ENCODE results near the gene DNAJC1.
"Not testable (repeated sequence)": the region's sequence is repeated elsewhere in the genome, so short reads cannot be mapped to it uniquely, and the experiment has no call there.

The DNAJC1 gene

DNA sequence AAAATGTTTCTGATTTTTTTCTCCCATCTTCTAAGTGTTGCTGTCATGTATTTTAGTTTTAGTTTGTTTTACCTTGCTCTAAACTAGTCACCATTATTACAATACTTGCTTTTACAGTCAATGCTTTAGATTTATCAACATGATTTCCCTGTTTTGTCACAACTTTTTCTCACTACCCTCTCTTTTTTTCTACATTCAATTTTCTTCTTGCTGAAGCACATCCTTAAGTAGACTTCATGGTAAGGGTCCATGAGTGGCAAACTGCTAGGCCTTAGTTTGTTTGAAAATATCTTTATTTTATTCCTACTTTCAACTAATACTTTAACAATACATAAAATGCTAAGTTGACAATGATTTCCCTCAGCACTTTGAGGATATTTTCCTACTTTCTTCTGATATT lies 173.5 kb downstream of the DNAJC1 start:
- DNase-seq (ENCODE audit: low spot score) (no peak), FAIRE-seq (no peak)

DNA sequence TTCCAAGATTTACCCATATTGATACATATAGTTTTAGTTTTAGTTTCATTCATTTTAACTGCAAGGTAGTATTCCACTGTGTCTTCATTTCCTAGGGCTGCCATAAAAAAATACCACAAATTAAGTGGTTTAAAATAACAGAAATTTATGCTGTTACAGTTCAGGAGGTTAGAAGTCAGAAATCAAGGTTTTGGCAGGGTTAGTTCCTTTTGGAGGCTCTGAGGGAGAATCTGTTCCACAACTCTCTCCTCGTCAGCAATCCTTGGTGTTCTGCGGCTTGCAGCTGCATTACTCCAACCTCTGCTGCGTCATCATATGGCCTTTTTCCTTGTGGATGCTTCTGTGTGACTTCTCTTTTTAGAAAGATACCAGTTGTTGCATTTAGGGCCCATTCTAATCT lies 176.2 kb downstream of the DNAJC1 start:
- DNase-seq (ENCODE audit: low spot score) (no peak), FAIRE-seq (no peak)

DNA sequence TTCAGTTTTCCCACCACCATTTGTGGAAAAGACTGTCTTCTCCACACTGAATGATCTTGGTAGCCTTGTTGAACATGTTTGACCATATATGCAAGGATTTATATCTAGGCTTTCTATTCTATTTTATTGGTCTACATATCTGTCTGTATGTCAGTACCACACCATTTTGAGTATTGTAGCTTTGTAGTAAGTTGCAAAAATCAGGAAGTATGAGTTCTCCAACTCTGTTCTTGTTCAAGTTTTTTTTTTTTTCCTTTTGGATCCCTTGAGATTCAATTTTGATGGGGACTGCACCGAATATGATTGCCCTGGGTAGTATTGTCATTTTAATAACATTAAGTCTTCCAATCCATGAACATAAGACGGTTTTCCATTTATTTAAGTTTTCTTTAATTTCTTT lies 176.8 kb downstream of the DNAJC1 start:
- DNase-seq (ENCODE audit: low spot score), result no peak
- FAIRE-seq, result no peak

DNA sequence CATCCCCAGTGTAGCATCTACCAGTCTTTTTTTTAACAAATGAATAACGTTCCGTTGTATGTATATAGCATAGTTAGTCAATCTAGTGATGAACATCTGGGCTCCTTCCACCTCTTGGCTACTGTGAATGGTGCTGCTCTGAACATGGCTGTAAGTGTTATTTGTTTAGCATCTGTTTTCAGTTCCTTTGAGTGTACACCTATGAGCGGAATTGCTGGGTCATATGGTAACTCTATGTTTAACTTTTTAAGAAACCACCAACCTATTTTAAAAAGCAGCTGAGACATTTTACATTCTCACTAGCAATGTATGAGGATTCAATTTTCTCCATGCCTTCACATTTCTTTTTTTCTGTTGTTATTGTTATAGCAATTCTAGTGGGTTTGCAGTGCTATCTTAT lies 178.2 kb downstream of the DNAJC1 start:
- DNase-seq (ENCODE audit: low spot score) (no peak), FAIRE-seq (no peak)

DNA sequence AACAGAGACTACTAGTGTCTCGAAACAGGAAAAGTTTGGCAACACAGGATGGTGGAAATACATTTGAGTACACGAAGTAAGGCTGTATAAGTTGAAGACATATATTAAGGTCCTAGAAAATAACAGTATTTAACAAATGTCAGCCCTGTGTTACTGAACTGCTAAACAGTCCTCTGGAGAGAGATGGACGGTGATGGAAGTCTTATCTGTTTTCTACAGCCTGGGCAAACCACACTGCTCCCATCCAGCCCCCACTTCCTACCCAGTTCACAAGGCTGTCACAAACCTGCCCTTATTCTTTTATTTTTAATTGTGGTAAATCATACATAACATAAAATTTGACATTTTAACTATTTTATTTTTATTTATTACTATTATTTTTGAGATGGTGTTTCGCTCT lies 179.1 kb downstream of the DNAJC1 start:
- DNase-seq (ENCODE audit: low spot score) (no peak), FAIRE-seq (no peak)

DNA sequence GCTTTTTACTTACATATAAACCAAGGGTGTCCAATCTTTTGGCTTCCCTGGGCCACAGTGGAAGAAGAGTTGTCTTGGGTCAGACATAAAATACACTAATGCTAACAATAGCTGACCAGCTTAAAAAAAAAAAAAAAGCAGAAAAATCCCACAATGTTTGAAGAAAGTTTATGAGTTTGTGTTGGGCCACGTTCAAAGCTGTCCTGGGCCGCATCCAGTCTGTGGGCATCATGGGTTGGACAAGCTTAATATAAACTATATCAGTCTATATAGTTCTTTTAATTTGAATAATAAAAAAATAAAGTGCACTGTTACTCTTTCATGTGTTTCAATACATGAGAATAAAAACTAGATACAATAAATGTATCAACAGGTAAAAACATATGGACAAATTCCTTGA lies 179.9 kb downstream of the DNAJC1 start:
- FAIRE-seq (no peak), DNase-seq (ENCODE audit: low spot score) (no peak)

DNA sequence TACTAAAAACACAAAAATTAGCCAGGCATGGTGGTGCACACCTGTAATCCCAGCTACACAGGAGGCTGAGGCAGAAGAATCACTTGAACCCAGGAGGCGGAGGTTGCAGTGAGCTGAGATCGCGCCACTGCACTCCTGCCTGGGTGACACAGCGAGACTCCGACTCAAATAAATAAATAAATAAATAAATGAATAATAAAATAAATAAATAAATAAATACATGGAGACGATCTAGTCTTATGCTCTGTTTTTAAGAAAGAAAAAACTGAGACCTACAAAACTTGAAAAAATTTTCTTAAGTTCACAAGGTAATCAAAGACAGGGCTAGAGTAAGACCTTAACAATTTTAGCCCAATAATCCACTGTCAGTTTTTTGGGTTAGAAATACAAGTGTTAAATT lies 181.3 kb downstream of the DNAJC1 start:
- DNase-seq (ENCODE audit: low spot score); FAIRE-seq: not testable (repeated sequence)

DNA sequence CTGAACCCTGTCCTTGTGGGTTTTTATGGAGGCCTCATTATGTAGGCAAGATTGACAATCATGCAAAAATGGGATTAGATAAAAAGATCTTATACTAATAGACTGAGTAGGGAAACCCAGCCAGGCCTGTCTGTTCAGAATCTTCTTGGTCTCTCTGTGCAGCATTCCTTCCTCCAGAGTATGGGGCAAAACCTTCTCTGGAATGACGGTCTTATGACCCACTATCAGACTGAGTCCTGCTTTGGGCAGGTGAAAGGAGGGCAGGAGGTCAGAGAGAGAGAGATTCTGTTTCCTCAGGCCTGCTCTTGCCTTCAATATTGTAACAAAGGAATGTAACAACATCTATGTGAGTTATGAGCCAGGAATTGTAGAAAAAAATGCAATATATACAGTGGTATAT lies 182.6 kb downstream of the DNAJC1 start:
- DNase-seq (ENCODE audit: low spot score) (no peak), FAIRE-seq (no peak)

DNA sequence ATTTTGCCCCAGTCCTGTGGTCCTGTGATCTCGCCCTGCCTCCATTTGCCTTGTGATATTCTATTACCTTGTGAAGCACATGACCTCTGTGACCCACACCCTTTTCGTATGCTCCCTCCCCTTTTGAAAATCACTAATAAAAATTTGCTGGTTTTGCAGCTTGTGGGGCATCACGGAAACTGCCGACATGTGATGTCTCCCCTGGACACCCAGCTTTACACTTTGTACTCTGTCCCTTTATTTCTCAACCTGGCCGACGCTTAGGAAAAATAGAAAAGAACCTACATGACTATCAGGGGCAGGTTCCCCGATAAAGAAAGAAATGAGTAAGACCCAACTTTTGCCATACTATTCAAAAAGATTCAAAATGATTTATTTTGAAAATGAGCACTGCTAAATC lies 185.1 kb downstream of the DNAJC1 start:
- FAIRE-seq; DNase-seq (ENCODE audit: low spot score): not testable (repeated sequence)

DNA sequence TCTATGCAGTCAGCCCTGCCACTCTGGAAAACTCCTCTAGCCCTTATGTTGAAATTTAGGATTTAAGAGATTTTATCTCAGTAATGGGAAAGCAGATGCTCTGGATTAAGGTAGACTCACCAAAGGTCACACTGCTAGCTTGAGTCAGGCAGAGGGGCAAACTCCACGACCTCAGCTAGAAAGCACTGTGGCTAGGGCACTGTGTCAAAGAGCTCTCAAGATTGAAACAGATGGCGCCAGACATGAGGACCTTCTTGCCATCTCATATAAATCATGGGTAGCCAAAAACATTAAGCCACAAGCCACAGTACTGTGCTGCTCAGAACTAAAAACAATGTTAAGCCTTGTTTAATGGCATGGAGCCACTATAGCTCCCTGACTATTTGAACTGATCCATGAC lies 188.7 kb downstream of the DNAJC1 start:
- DNase-seq (ENCODE audit: low spot score) (no peak), FAIRE-seq (no peak)

DNA sequence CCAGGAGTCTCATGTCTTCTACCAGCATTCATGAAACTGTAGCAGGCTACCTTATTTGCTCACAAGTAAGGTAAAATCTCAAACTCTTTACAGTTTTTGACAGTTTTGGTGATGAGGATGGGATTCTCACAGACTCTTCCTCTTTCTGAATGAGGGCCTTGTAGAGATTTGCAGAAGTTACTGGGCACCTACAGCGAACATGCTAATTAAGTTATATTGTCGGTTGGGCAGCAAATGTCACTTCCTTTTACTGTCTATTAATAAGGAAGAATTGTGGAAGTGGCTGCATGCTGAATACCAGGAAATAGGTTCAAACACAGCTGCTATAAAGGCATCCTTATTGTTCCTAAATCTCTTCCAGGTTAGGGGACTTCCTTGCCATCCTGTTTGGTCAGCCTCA lies 189.6 kb downstream of the DNAJC1 start:
- FAIRE-seq, result no peak
- DNase-seq (ENCODE audit: low spot score), result no peak

DNA sequence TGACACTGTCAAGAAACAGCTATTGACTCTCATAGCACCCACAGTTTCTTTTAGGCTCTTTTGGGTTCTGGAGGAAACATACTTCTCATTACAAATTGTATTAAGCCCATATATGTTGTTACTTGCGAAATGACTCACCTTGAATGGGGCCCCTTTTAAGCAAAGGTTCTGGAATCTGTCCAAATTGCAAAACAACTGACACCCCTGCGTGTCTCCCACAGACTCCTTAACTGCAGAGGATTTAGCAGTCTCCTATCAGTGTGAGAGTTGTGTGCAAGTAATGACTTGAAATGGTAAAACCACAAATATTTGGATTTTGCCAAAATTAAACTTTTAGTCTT lies 192.3 kb downstream of the DNAJC1 start:
- FAIRE-seq, result no peak

DNA sequence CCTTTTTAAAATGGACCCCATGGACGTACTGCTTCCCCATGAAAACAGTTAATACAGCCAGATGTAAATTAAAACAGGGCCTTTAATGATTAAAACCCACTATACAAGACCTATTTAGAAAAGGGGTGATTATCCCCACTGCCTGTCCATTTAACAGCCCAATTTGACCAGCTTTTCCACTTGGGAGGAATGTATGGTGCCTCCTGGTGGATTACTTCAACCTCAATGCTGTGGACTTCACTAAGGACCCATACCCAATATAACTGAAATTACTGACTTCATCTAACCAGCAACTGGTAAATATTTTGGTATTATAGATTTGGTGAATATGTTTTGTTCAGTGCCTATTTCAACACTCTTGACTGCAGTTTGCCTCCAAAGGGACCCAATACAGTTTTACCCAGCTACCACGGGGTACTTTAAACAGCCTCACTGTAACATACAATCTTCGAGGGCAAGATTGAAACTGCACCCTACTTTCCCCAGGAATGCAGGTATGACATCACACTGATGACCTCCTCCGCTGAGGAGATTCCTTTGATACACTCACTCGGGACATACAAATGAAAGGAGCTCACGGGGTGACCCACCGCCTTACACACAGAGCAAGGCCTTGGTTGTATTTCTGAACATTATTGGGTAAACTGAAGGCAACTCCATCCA lies 192.8 kb downstream of the DNAJC1 start:
- DNase-seq (ENCODE audit: low spot score) (no peak), FAIRE-seq (no peak)

More for the DNA sequence above, 192.3 kb downstream of the DNAJC1 start:
- no peak for DNase-seq (ENCODE audit: low spot score)

DNA sequence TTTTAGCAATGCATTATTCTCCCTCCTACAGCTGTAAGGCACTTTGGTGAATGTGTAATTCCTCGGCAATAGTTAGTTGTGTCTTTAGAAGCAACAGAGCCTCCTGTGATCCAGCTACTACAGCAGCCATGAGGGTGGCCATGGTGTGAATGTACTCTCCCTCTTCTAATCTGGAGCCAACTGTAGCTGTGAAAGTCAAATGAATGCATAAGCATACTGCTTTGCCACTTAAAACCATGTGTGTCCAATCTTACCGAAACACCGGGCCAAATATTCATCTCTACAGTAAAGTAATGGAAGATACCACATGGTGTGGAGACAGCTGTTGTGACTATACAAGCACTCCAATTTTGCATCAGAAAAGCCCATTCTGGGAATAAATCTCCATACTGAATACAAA lies 195.0 kb downstream of the DNAJC1 start:
- no peak for FAIRE-seq

DNA sequence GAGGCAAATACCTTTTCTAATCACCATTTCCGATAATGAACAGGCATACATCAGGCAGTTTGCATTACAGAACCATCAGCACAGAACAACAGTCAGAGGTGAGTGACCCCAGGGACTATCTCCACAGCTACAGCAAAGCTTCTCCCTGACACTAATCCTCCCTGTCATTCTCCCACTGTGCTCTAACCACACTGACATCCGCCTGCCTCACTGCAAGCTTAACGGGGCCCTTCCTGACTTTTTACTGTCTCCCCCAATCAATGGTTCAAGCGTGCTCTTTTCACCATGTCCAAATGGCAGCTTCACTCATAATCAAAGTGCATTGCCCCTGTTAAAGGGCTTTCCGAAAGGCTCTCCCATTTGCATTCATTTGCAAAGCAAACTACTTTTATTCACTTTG lies 196.3 kb downstream of the DNAJC1 start:
- DNase-seq (ENCODE audit: low spot score) (no peak), FAIRE-seq (no peak)

More for the DNA sequence above, 195.0 kb downstream of the DNAJC1 start:
- DNase-seq (ENCODE audit: low spot score), result no peak

DNA sequence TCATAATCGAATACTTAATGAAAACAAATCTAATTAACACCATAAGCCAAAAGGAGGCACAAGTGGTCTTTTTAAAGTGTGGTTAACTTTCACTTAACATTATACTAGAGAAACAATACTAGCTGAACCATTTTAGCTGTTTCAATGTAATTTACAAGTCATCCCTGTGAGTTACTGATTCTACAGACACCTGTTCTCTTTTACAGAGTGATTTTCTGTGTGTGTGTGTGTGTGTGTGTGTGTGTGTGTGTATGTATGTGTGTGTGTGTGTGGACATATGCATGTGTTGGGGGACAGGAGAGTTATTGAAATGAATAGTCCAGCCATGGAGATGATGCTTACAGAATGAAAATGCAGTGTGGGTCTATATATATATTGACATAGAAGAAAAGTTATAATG lies 200.2 kb downstream of the DNAJC1 start:
- DNase-seq (ENCODE audit: low spot score), result no peak
- no peak for FAIRE-seq

DNA sequence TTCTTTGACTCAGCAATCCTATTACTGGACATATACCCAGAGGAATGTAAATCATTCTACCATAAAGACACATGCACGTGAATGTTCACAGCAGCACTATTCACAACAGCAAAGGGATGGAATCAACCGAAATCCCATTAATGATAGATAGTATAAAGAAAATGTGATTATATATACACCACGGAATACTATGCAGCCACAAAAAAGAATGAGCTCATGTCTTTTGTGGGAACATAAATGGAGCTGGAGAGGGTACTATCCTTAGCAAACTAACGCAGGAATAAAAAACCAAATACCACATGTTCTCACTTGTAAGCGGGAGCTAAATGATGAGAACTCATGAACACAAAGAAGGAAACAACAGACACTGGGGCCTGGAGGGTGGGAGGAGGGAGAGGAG lies 201.9 kb downstream of the DNAJC1 start:
- FAIRE-seq, result no peak
- no peak for DNase-seq (ENCODE audit: low spot score)

DNA sequence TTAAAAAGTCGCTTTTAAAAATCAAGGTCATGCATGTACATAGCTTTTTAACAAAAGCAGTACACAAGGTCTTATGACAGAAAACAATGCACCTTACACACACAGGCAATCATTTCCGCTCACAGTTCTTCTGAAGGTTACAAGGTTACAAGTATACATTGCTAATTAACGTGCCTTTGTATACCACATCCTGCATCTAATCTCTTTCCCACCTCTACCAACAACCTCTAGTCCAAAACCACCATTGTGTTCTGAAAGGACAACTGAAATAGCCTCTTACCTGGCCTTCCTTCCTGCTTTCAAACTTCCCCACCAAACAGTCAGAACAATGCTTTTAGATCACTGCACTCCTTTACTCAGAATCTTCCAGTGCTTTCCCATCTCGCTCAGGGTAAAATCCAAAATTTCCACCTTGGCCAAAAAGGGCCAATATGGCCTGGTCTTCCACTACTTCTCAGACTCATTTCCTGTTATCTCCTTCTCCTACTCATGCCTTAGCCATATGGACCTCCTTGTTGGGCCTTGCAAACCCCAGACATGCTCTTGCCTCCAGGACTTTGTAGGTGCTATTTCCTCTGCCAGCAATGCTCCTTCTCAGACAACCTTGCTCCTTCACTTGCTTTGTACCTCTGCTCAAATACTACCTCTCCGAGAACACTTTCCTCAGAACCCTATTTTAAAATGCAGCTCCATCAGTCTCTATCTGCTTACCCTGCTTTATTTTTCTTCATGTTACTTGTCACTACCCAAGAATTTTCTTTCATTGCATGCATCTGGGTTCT lies 205.4 kb downstream of the DNAJC1 start:
- no peak for FAIRE-seq
- DNase-seq (ENCODE audit: low spot score), result no peak

DNA sequence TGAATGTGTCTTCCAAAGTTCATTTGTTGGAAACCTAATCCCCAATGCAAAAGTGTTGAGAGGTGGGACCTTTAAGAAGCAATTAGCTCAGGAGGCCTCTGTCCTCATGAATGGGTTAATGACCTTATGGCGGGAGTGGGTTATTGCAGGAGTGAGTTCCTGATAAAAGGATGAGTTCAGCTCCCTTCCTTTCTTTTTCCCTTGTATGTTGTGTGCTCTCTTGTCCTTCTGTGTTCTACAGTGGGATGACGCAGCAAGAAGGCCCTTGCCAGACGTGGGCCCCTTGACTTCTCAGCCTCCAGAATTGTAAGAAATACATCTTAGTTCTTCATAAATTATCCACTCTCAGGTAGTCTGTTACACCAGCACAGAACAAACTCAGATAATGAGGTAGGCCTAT lies 206.0 kb downstream of the DNAJC1 start:
- DNase-seq (ENCODE audit: low spot score) (no peak), FAIRE-seq (no peak)

DNA sequence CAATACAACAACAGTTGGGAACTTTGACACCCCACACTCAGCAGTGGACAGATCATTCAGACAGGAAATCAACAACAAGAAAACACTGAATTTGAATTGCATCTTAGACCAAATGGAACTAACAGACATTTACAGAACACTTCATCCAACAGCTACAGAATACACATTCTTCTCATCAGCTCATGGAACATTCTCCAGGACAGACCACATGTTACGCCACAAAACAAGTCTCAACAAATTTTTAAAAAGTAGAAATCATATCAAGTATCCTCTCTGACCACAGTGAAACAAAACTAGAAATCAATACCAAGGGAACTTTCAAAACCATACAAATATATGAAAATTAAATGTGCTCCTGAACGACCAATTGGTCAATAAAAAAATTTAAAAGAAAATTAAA lies 212.3 kb downstream of the DNAJC1 start:
- no peak for DNase-seq (ENCODE audit: low spot score)
- no peak for FAIRE-seq

DNA sequence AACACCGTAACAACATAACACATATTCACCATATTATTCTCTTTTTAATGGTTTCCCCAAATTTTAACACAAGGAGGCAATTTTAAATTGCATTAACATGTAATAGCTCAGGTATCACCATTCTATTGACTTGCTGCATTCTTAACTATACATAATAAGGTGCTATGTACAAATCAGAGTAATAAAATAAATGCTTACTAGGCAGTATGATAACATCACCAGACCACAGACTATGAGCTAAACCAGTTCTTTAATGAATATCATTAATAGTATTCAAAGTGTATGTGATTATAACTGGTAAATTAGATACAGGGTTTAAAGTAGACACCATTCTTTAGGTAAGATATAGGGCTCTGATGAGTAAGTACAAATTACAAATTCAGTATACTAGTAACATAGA lies 226.6 kb downstream of the DNAJC1 start:
- FAIRE-seq (no peak), DNase-seq (ENCODE audit: low spot score) (no peak)

DNA sequence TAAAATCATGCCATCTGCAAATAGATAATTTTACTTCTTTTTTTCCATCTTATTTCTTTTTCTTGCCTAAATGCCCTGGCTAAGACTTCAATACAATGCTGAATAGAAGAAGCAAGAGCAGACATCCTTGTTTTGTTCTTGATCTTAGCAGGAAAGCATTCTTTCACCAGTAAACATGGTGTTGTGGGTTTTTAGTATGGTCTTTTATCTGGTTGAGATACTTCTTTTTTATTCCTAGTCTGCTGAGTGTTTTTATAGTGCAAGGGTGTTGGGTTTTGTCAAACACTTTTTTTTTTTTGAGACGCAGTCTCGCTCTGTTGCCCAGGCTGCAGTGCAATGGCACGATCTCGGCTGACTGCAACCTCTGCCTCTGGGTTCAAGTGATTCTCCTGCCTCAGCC lies 232.3 kb downstream of the DNAJC1 start:
- no peak for DNase-seq (ENCODE audit: low spot score)
- no peak for FAIRE-seq

DNA sequence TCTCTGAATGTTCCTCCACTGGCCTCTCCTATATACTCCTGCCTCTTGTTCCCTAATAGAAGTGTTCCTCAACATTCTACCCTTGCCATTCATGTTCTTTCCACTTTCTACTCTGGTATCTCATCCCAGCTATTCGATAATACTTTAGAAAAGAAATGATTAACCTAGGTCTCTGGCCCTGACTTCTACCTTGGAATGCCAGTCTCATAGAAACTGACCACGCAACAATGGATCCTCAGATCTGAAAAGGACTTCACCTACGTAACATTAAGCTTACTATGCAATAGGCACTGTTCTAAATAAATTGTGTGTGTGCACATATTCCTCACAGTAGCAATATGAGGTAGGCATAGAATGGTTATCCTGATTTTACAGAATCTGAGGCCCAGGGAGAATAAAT lies 234.5 kb downstream of the DNAJC1 start:
- no peak for DNase-seq (ENCODE audit: low spot score)
- no peak for FAIRE-seq

Data from RCC 7860 (cell line).